CD14-positive monocyte (primary cell): ENCODE results near the gene NCOA6. TPM values are rescaled to one million over a fixed set of nuclear protein-coding genes. Genes with fewer than 3 reads are reported as not detected.

Source experiments
- DNase-seq, 3 donors: peaks; one replicate each; pipeline ENCODE4 v3.0.0-alpha.2; 2011 to 2022
- H2AFZ ChIP-seq: 2 replicates; pipeline ENCODE4 v1.6.0; 2012; ENCODE audit warnings: mild to moderate bottlenecking, low read depth, low read length, inconsistent platforms; ENCODE audit not compliant: insufficient read depth, poor library complexity, severe bottlenecking
- H3K27ac ChIP-seq, 2 donors: 1 replicate in 1 of 2; 2 replicates in 1 of 2; pipeline ENCODE4 v1.5.1; 2012 to 2013; ENCODE audit warnings: low read length in 2 of 2, control low read depth in 1 of 2, inconsistent platforms in 1 of 2, low read depth in 1 of 2, mild to moderate bottlenecking in 1 of 2
- H3K27me3 ChIP-seq, 2 donors: one replicate each; pipeline versions ENCODE4 v1.6.0 to v1.6.1; 2011 to 2013; ENCODE audit warnings: low read length in 2 of 2; ENCODE audit not compliant: control insufficient read depth in 2 of 2, insufficient read depth in 2 of 2
- H3K36me3 ChIP-seq, 2 donors: replicated peaks in 1 of 2; 1 replicate in 1 of 2; 2 replicates in 1 of 2; pipeline versions ENCODE4 v1.5.1 to v1.6.1; 2012 to 2013; ENCODE audit warnings: low read length in 2 of 2, control low read depth in 1 of 2, inconsistent platforms in 1 of 2, mild to moderate bottlenecking in 1 of 2; ENCODE audit not compliant: insufficient read depth in 2 of 2, control insufficient read depth in 1 of 2
- H3K4me1 ChIP-seq, 2 donors: 1 replicate in 1 of 2; 2 replicates in 1 of 2; pipeline versions ENCODE4 v1.5.1 to v1.6.1; 2012 to 2013; ENCODE audit warnings: low read length in 2 of 2, control low read depth in 1 of 2, inconsistent platforms in 1 of 2, mild to moderate bottlenecking in 1 of 2, moderate library complexity in 1 of 2; ENCODE audit not compliant: insufficient read depth in 2 of 2, control insufficient read depth in 1 of 2
- H3K4me2 ChIP-seq: replicated peaks from 2 replicates; pipeline ENCODE3; 2012; ENCODE audit warnings: low read length, moderate library complexity, mild to moderate bottlenecking; ENCODE audit not compliant: poor library complexity, severe bottlenecking; ENCODE audit errors: extremely low read depth
- H3K4me3 ChIP-seq, 3 experiments: fragments of 200-600 bp in 1 of 3; sonication (generic) in 1 of 3; replicated peaks in 1 of 3; 1 replicate in 2 of 3; 2 replicates in 1 of 3; pipeline ENCODE4 v1.5.1; 2011 to 2013; ENCODE audit warnings: low read length in 3 of 3, mild to moderate bottlenecking in 3 of 3, control low read depth in 2 of 3, low read depth in 2 of 3, inconsistent platforms in 1 of 3, moderate library complexity in 1 of 3
- H3K79me2 ChIP-seq: 2 replicates; pipeline ENCODE4 v1.6.0; 2012; ENCODE audit warnings: mild to moderate bottlenecking, control low read depth, inconsistent platforms, low read length, moderate library complexity; ENCODE audit not compliant: insufficient read depth
- H3K9ac ChIP-seq: 2 replicates; pipeline ENCODE4 v1.6.0; 2017; ENCODE audit warnings: low read length, mild to moderate bottlenecking; ENCODE audit not compliant: insufficient read depth, poor library complexity, severe bottlenecking
- H3K9me3 ChIP-seq, 2 donors: replicated peaks in 1 of 2; 1 replicate in 1 of 2; 2 replicates in 1 of 2; pipeline versions ENCODE4 v1.5.1 to v1.6.1; 2012 to 2013; ENCODE audit warnings: low read length in 2 of 2, control low read depth in 1 of 2; ENCODE audit not compliant: control insufficient read depth in 1 of 2, insufficient read depth in 1 of 2
- H4K20me1 ChIP-seq: 2 replicates; pipeline ENCODE4 v1.6.0; 2012; ENCODE audit warnings: mild to moderate bottlenecking, low read length, control low read depth, moderate library complexity; ENCODE audit not compliant: insufficient read depth
- H3K27ac Mint-ChIP-seq, 7 donors: one replicate each; pipeline ENCODE4 v1.8.0; 2020; ENCODE audit warnings: mild to moderate bottlenecking in 7 of 7, mixed read lengths in 7 of 7, moderate library complexity in 6 of 7, inconsistent platforms in 2 of 7
- H3K27me3 Mint-ChIP-seq, 3 donors: one replicate each; pipeline ENCODE4 v1.8.0; 2021 to 2022; ENCODE audit warnings: low read depth in 3 of 3, mild to moderate bottlenecking in 3 of 3, mixed read lengths in 3 of 3, moderate library complexity in 3 of 3, inconsistent platforms in 1 of 3
- H3K36me3 Mint-ChIP-seq, 2 donors: one replicate each; pipeline ENCODE4 v1.8.0; 2020; ENCODE audit warnings: mixed read lengths in 2 of 2, inconsistent platforms in 1 of 2, mild to moderate bottlenecking in 1 of 2
- H3K4me1 Mint-ChIP-seq: one replicate; pipeline ENCODE4 v1.8.0; 2020; ENCODE audit warnings: mild to moderate bottlenecking, mixed read lengths
- H3K4me3 Mint-ChIP-seq, 2 donors: one replicate each; pipeline ENCODE4 v1.8.0; 2020; ENCODE audit warnings: mild to moderate bottlenecking in 2 of 2, mixed read lengths in 2 of 2, moderate library complexity in 1 of 2
- H3K9me3 Mint-ChIP-seq, 7 donors: one replicate each; pipeline ENCODE4 v1.8.0; 2020 to 2022; ENCODE audit warnings: mixed read lengths in 7 of 7, mild to moderate bottlenecking in 6 of 7, moderate library complexity in 6 of 7, inconsistent platforms in 2 of 7
- WGBS: methylation state at CpG from one replicate; pipeline ENCODE4 v1.1.5; 2013; ENCODE audit warnings: missing lambda C conversion rate; ENCODE audit not compliant: insufficient coverage; 5-methylcytosine and 5-hydroxymethylcytosine counted together
- intact Hi-C, 2 donors: fragments of 100-400 bp; cut with micrococcal nuclease; formaldehyde crosslinking; loops; one replicate each; pipeline versions ENCODE4 v1.15.0 to v1.15.1; 2023
- polyA plus RNA-seq, 3 donors: library from polyadenylated mRNA; depleted of rRNA in 1 of 3; unstranded in 2 of 3; stranded (reverse) in 1 of 3; fragments of 300-500 nt in 2 of 3; fragments of >200 nt in 1 of 3; fragmentation: Illumina TruSeq in 2 of 3; gene quantifications; 1 replicate in 2 of 3; 2 replicates in 1 of 3; pipeline ENCODE4 v1.2.3, GENCODE V29; 2012 to 2021
- TF ChIP-seq, protein P1 (sequence below): fragments of 200-600 bp; IDR thresholded peaks from one replicate; pipeline ENCODE4 v1.8.0; 2022; ENCODE audit warnings: antibody characterized with exemption, mild to moderate bottlenecking

Gene NCOA6
- polyA plus RNA-seq, 3 donors = 2.8 to 19.0 (median 3.9) TPM

DNA sequence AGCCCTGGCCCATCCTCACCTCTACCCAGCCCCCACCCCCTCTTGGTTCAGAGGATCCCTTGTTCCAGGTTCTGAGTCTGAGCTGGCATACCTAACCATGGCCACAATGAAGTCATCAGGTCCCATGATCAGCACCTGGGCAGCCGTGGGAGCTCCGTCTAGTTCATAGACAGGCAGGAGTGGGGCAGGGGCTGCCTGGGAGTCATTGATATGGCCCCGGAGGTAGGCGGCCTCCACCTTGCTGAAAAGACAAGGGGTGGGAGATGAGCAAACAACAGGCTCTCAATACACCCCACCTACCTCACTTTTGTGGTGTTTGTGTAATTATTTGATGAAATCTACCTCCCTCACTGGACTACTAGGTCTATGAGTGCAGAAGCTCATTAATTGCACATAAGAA lies 26.8 kb upstream of the NCOA6 start:
- intact Hi-C loops = no loop called here
- no peak overlapping the region for H3K4me2 ChIP-seq
- no peaks in the 10 kb centered on the region for H3K4me1 Mint-ChIP-seq
- H3K4me3 Mint-ChIP-seq = no peak overlapping the region
- H3K4me1 ChIP-seq = no peaks in the 10 kb centered on the region
- H3K27ac ChIP-seq = no peak overlapping the region
- no peaks in the 10 kb centered on the region for H3K79me2 ChIP-seq
- H3K36me3 Mint-ChIP-seq = peaks cover 3 to 17% of the 10 kb centered on the region in 2 donors
- peaks cover 0 to 3% of the 10 kb centered on the region in 2 donors for H3K36me3 ChIP-seq
- H3K27ac Mint-ChIP-seq = no peak overlapping the region
- H3K9ac ChIP-seq = no peak overlapping the region
- TF ChIP-seq, protein P1, sequence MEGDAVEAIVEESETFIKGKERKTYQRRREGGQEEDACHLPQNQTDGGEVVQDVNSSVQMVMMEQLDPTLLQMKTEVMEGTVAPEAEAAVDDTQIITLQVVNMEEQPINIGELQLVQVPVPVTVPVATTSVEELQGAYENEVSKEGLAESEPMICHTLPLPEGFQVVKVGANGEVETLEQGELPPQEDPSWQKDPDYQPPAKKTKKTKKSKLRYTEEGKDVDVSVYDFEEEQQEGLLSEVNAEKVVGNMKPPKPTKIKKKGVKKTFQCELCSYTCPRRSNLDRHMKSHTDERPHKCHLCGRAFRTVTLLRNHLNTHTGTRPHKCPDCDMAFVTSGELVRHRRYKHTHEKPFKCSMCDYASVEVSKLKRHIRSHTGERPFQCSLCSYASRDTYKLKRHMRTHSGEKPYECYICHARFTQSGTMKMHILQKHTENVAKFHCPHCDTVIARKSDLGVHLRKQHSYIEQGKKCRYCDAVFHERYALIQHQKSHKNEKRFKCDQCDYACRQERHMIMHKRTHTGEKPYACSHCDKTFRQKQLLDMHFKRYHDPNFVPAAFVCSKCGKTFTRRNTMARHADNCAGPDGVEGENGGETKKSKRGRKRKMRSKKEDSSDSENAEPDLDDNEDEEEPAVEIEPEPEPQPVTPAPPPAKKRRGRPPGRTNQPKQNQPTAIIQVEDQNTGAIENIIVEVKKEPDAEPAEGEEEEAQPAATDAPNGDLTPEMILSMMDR = no peak
- no peak overlapping the region for H2AFZ ChIP-seq
- no peaks in the 10 kb centered on the region for H3K9me3 Mint-ChIP-seq
- no peak overlapping the region for H3K4me3 ChIP-seq
- no peaks in the 10 kb centered on the region for H3K27me3 ChIP-seq
- no peaks in the 10 kb centered on the region for H3K9me3 ChIP-seq
- H4K20me1 ChIP-seq = no peaks in the 10 kb centered on the region
- WGBS = 90% methylated on average over 2 of the region's 4 CpGs
- no peak for DNase-seq
- peaks cover 0 to 4% (median 2%) of the 10 kb centered on the region in 3 donors for H3K27me3 Mint-ChIP-seq

DNA sequence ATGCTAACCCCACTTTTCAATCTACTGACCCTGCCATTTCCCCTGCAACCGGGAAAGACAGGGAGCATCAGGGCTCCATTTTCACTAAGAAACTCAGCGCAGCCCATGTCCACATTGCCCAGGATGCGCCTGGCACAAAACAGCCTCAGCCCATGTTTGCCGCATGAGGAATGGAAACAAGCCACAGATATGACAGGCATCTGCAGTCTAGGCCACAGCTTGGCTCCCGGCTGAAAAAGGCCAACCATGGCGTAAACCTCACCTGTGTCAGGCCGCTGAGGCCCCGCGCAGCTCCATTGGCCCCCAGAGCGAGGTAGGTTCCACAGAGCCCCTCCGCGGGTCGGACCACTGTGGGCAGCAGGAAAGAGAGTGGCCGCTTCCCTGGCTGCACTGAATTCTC lies 25.5 kb upstream of the NCOA6 start:
- Histone ChIP-seq H3K4me2 (no peak overlapping the region), H3K36me3 (peaks cover 0 to 3% of the 10 kb centered on the region in 2 donors), H4K20me1 (no peaks in the 10 kb centered on the region), H3K27ac (no peak overlapping the region), H3K79me2 (no peaks in the 10 kb centered on the region), H3K27me3 (no peaks in the 10 kb centered on the region), H3K9me3 (no peaks in the 10 kb centered on the region), H3K4me1 (no peaks in the 10 kb centered on the region), H3K4me3 (no peak overlapping the region), H2AFZ (no peak overlapping the region), H3K9ac (no peak overlapping the region)
- TF ChIP-seq, protein P1 = no peak
- no peak overlapping the region for H3K4me3 Mint-ChIP-seq
- peaks cover 3 to 12% of the 10 kb centered on the region in 2 donors for H3K36me3 Mint-ChIP-seq
- intact Hi-C loops = no loop called here
- H3K27me3 Mint-ChIP-seq = peaks cover 0 to 4% (median 2%) of the 10 kb centered on the region in 3 donors
- WGBS = 99% methylated on average over 13 of the region's 14 CpGs
- no peak overlapping the region for H3K27ac Mint-ChIP-seq
- H3K4me1 Mint-ChIP-seq = no peaks in the 10 kb centered on the region
- DNase-seq = no peak
- no peaks in the 10 kb centered on the region for H3K9me3 Mint-ChIP-seq
